ENCODE measurements around the gene G6PC1.
"Not testable (repeated sequence)": the region's sequence is repeated elsewhere in the genome, so short reads cannot be mapped to it uniquely, and the experiment has no call there.

The G6PC1 gene

GRCh38 chr17:42904110-42904469 is 3.5 kb downstream of the G6PC1 start:
- DNase-seq: no peak

DNA sequence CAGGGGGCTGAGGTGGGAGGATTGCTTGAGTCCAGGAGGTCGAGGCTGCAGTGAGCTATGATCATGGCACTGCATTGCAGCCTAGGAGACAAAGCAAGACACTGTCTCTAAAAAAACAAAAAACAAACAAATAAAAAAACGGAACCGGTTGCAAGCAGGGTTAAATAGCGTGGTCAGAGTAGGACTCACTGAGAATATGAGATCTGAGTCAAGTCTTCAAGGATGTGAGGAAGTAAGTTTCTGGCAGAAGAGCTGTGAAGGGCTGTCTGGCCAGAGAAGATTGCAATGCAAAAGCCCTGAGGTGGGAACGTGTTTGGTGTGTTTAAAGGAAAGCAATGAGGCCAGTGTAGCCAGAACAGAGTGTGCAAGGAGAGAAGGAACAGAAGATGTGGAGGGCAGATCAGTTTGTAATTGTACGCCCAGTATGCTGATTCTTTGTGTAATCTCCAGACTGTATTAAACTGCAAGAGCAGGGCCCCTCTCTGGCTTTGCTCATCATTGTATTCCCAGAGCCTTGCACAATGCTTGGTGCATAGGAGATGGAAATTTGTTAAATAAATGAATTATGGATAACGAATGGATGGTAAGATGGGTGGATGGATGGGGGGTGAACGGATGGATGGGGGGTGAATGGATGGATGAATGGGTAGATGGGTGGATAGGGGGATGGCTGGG is 6.3 kb downstream of the G6PC1 start:
- DNase-seq: no peak

- no peak for DNase-seq
Measured at GRCh38 chr17:42908872-42909700, 8.5 kb downstream of the G6PC1 start.

GRCh38 chr17:42913522-42913921 is 12.9 kb downstream of the G6PC1 start:
- DNase-seq: no peak

DNA sequence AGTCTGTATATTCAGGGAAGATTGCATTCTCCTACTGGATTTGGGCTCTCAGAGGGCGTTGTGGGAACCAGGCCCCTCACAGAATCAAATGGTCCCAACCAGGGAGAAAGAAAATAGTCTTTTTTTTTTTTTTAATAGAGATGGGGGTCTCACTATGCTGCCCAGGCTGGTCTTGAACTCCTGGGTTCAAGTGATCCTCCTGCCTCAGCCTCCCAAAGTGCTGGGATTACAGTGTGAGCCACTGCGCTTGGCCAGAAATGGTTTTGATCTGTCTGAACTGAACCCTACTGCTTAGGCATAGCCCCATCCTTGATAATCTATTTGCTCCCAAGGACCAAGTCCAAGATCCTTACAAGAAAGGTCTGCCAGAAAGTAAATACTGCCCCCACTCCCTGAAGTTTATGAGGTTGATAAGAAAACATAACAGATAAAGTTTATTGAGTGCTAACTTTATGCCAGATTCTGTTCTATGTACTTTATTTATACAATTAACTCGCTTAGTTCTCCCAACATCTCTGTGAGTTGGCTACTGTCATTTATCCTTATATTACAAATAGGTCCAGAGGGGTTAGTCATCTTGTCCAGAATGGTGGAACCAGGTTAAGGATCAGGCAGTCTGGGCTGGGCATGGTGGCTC is 13.5 kb downstream of the G6PC1 start:
- DNase-seq: no peak

DNA sequence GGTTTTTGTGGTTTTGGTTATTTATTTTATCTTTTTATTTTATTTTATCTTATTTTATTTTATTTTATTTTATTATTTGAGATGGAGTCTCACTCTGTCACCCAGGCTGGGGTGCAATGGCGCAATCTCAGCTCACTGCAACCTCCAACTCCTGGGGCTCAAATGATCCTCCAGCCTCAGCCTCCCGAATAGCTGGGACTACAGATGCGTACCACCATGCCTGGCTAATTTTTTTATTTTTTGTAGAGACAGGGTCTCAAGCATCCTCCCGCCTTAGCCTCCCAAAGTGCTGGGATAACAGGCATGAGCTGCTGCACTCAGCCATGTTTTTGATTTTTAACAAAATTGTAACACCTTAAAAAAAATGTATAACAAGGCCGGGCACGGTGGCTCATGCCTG is 14.7 kb downstream of the G6PC1 start:
- not testable (repeated sequence) for DNase-seq

GRCh38 chr17:42916388-42917235 is 16.0 kb downstream of the G6PC1 start:
- DNase-seq: not testable (repeated sequence)

DNA sequence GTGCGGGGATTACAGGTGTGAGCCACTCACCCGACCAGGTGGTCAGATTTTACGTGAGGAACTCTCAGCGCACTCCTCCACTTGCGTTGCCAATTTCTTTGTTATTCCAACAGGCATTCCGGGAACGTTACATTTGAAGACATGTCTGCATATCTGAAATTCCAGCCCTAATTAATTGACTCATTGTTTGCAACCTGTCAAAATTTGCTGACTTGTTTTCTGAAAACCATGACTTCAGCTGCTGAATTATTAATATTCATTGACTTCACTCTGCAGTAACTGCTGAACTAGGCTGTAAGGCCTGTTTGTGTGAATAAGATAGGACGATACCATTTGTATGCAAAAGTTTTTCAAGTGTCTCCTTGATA is 16.6 kb downstream of the G6PC1 start:
- DNase-seq: no peak

DNA sequence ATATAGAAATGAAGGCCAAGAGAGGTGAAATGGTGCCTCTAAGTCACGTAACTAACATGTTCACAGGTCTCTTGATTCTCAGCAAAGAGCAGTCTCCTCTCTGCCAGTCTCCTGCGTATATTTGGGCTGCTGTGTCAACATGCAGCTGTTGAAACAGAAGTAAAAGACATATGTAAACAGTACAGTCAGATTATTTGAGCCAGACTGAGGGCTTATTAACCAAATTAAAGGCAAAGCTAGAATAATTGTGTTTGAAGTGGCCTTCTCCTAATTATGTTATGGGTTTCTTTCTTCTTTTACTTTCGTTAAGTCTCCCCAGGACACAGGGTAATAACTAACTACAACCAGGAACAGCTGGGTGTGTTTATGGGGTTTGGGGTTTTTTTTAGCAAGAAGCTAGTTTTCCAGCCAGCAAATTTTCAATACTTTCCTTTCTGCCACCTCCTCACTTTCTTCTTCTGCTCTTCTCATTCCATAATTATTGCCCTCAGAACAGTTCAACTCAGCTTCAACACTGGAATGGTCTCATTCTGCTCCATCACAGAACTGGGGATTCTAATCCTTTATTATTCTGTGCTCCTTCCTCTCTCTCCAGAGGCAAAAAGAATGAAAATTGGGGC is 18.4 kb downstream of the G6PC1 start:
- peak; percentile 97 for DNase-seq

DNA sequence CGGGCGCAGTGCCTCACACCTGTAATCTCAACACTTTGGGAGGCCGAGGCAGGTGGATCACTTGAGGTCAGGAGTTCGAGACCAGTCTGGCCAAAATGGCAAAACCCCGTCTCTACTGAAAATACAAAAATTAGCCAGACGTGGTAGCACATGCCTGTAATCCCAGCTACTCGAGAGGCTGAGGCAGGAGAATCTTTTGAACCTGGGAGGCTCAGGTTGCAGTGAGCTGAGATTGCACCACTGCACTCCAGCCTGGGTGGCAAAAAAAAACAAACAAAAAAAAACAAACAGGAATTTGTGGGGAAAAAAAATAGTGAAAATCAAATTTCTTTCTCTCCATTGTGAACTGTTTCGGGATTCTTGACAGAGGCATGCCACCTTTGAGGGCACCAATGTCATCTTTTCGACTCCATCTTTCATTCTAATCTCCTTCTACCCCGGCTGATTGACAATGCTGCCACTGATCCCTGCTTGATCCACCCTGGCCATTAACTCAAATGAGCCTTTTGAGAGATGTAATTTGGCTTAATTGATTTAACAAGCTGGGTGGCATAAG is 19.0 kb downstream of the G6PC1 start:
- peak; percentile 61 for DNase-seq

GRCh38 chr17:42920106-42920900 is 19.7 kb downstream of the G6PC1 start:
- peak; percentile 44 for DNase-seq

DNA sequence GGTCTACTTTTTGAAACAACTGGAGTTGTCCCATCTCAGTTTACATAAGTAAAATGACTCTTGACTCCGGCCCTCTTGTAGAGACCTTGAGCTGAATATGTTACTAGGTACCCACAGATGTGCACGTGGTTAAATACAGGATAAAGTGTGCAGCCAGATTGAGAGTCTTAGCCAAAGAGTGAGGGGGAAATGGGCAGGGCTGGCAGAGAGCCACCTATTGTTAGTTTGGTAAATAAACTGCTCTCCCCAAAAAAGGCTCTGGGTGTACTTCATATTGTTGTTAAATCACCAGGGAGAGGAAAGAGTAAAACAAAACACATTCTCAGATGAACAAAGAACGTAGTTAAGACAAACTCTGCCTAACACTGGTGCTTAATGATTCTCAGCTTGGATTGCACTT is 20.3 kb downstream of the G6PC1 start:
- DNase-seq: peak; percentile 93

DNA sequence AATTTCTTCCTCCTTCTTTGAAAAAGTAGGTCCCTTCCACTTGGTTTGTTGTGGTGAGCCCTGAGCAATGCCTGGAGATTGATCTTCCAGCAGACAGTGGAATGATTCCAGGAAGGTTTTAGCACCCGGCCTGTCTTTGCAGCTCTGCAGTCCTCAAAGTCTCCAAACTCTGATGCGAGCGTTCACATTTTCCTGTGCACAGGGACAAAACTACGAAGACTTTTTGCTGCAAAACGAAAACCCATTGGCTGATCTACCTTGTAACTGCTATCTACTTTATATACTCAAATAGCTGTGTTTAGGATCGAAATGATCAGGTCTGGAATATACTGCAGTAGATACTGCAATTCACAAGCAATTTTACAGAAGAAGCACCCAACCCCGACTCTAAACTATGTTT is 21.7 kb downstream of the G6PC1 start:
- no peak for DNase-seq

GRCh38 chr17:42923472-42923871 is 22.9 kb downstream of the G6PC1 start:
- not testable (repeated sequence) for DNase-seq

DNA sequence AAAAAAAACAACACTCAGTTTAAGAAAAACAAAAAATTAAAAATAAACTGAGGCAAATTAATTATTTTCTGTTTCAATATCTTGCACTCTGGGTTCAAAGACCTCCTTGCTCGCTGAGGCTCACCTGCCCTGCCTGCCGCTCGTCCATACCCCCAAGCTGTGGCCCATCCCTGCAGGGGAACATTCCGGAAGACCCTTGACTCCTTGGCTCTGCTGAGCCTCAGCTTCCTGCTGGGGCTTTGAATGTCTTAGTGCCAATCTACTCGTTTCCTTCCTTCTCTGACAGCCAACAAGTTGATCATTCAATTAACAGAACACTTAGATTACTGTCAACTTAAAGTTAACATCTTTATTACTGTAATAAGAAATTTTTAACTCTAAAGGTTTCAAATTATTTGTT is 24.3 kb downstream of the G6PC1 start:
- DNase-seq: no peak

DNA sequence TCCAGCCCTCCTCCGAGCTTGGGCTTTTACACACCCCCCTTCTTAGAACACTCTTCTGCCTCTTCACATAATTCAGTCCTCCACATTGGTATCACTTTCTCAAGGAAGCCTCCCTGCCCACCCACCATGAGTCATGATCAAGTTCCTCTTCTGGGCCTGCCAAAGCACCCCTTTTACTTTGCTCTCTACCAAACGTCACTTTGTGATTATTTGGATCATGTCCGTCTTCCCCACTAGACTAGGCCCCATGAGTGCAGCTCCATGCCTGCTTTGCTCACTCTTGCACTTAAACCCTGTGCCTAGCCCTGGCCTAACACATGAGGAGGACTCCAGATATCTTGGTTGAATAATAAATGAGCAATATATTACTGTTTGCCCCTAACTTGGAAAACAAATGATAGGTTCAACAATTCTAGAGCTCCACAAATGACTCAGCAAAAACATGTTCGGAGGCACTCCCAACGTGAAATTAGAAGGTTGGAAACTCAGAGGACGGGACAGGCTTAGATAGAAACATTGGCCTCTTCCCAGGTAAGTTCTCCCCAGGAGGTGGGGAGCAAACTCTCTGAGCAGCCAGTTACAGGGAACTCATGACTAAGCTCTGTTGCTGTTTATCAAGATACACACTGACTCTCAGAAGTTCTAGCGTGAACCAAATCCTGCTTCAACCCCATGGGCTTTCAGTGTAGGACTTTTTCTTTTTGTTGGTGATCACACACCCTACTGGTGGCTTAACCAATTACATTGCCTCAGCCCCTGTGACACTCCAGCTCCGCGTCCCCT is 28.3 kb downstream of the G6PC1 start:
- DNase-seq: peak; percentile 36

- no peak for DNase-seq
Measured at GRCh38 chr17:42929497-42929844, 28.9 kb downstream of the G6PC1 start.

GRCh38 chr17:42937712-42938596 is 37.4 kb downstream of the G6PC1 start:
- DNase-seq: peak; percentile 39

- DNase-seq: no peak
Measured at GRCh38 chr17:42944211-42944610, 43.6 kb downstream of the G6PC1 start.

DNA sequence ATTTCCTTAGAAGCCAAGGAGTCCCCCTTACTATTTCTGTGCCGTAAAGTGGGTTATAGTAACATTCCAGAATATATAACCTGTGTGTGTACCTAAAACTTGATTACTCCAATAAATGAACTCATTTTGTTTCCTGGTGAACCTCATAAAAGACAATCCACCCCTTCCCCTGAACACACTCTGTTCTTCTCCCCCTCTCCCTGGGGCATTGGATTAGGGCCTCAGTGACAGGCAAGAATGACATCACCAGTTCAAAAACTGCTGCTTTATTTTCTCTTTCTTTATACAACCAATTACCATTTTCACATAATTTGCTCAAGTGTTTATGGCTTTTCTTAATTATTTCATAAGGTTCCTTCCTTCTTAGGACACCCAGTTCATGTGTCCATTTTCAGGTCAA is 46.2 kb downstream of the G6PC1 start:
- no peak for DNase-seq
